Skeletal muscle satellite cell (primary cell): ENCODE measurements around the gene CADPS.
A peak's percentile ranks its signal among the peaks of the same experiment; 100 is the strongest.

Experiments used
- H3K27me3 ChIP-seq: 2 replicates; pipeline ENCODE4 v1.7.0; 2013; ENCODE audit warnings: low read length; ENCODE audit not compliant: control insufficient read depth, insufficient read depth
- H3K36me3 ChIP-seq: 2 replicates; pipeline ENCODE4 v1.7.0; 2013; ENCODE audit warnings: mild to moderate bottlenecking, control low read depth, low read length; ENCODE audit not compliant: insufficient read depth
- H3K4me1 ChIP-seq: 2 replicates; pipeline ENCODE4 v1.7.0; 2013; ENCODE audit warnings: low read length; ENCODE audit not compliant: control insufficient read depth, insufficient read depth
- H3K4me2 ChIP-seq: 2 replicates; pipeline ENCODE4 v1.7.0; 2013; ENCODE audit warnings: mild to moderate bottlenecking, low read length
- H3K4me3 ChIP-seq: 2 replicates; pipeline ENCODE4 v1.7.0; 2013; ENCODE audit warnings: low read length
- H3K9ac ChIP-seq: 2 replicates; pipeline ENCODE4 v1.7.0; 2013; ENCODE audit warnings: mild to moderate bottlenecking, low read depth, low read length, moderate library complexity
- H3K9me3 ChIP-seq: replicated peaks from 2 replicates; pipeline ENCODE4 v1.7.0; 2013; ENCODE audit warnings: mild to moderate bottlenecking, control low read depth, low read length

CADPS gene

DNA sequence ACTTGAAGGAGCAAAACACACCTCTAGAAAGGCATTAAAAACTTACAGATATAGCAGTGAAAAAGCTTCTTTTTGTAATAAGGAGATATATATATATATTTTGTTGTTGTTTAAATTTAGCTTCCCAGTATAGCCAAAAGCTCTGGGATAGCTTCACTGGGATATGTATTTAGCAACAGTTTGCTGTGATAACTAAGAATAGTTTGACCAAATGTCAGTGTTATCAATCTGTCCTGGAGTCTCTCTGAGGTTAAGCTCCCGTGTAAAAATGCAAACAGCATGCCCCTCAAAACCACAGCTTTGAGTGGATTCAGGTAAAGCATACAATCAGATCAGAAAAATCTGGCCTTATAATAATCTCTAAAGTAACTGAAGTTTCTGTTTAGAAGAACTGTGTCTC is 2.9 kb downstream of the CADPS start:
- H3K4me3 ChIP-seq: no peak overlapping the region
- H3K9me3 ChIP-seq: no peaks in the 10 kb centered on the region
- H3K9ac ChIP-seq: no peak overlapping the region
- H3K4me1 ChIP-seq: peaks cover 12% of the 10 kb centered on the region
- no peak overlapping the region for H3K4me2 ChIP-seq
- H3K36me3 ChIP-seq: no peaks in the 10 kb centered on the region
- peaks cover 23% of the 10 kb centered on the region for H3K27me3 ChIP-seq

DNA sequence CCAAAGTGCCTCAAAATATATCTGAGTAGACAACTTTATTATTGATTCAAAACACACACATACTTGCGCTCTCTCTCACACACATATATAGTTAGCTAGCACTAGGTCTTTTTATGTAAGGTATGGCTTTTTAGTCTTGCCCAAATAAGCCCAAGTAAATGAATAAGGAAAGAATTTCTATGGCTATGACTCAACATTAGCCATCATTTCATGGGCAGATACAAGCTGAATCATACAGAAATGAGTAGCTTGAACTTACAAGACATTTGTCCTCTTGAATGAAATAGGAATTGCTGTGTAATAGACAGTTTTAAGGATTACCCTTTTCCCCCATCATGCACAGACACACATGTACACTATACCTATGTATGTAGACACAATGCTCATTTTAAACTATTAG is 4.9 kb downstream of the CADPS start:
- H3K9me3 ChIP-seq: no peaks in the 10 kb centered on the region

DNA sequence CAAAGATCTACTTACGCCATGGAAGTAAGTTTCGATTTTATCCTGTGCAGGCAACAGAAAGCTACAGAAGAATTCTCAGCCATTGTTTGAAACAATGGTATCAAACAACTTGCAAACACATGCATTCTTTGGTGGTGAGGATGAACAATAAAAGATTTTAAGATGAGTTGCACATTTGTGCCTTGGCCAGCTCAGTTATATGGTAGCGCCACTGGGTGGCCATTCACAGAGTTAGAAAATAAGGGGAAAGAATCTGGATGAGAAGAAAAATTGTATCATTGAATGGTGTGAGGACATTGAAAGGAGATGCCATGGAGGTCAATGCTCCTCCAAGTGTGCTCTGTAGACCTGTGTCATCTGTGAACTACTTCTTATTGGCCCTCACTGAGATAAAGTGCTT is 11.6 kb downstream of the CADPS start:
- Histone ChIP-seq H3K4me1 (no peaks in the 10 kb centered on the region), H3K36me3 (no peaks in the 10 kb centered on the region), H3K4me3 (no peak overlapping the region), H3K27me3 (no peaks in the 10 kb centered on the region), H3K4me2 (no peak overlapping the region), H3K9ac (no peak overlapping the region), H3K9me3 (no peaks in the 10 kb centered on the region)

More for the DNA sequence above, 4.9 kb downstream of the CADPS start:
- H3K9ac ChIP-seq: no peak overlapping the region
- peaks cover 12% of the 10 kb centered on the region for H3K4me1 ChIP-seq
- no peak overlapping the region for H3K4me3 ChIP-seq
- no peaks in the 10 kb centered on the region for H3K36me3 ChIP-seq
- H3K27me3 ChIP-seq: peaks cover 6% of the 10 kb centered on the region
- no peak overlapping the region for H3K4me2 ChIP-seq

DNA sequence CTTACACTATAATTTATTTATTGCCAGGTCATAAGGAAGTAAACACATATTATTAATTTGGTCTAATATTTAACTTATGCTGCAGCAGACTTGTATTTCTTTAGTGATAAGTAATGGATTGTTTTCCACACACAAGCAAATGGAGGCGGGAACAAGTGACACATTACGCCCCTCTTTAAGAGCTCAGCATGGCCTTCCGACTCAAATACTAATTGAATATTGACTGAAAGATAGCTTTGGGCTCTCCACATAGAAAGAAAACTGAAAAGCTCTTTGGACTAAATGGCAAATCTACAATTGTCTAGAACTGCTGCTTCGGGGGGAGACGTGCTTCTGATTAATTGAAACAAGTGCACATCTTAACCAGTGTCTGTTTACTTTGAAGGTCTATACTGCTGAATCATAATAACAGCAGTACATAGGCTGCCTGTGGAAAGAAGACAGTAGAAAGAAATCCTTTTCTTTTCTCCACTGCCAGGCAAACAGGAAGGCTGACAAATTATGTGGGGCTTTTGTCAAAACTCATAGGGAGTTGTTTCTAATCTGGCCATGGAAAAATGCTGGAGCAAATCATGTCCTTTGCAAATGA is 15.9 kb downstream of the CADPS start:
- Histone ChIP-seq H3K27me3 (no peaks in the 10 kb centered on the region), H3K9me3 (no peaks in the 10 kb centered on the region), H3K4me2 (no peak overlapping the region), H3K4me1 (no peaks in the 10 kb centered on the region), H3K4me3 (no peak overlapping the region), H3K9ac (no peak overlapping the region), H3K36me3 (no peaks in the 10 kb centered on the region)

DNA sequence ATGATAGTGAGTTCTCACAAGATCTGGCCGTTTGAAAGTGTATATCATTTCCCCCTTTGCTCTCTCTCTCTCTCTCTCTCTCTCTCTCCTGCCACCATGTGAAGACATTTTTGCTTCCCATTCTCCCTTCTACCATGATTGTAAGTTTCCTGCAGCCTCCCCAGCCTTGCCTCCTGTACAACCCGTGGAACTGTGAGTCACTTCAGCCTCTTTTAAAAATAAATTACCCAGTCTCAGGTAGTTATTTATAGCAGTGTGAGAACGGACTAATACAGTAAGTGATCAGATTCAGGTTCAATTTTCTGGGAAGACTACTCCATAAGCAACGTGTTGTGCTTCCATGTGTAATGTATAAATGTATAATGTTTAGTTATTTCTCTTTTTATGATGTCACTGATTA is 29.2 kb downstream of the CADPS start:
- Histone ChIP-seq H3K27me3 (no peaks in the 10 kb centered on the region), H3K4me1 (no peaks in the 10 kb centered on the region), H3K4me2 (no peak overlapping the region), H3K9me3 (no peaks in the 10 kb centered on the region), H3K36me3 (no peaks in the 10 kb centered on the region), H3K9ac (no peak overlapping the region), H3K4me3 (no peak overlapping the region)

DNA sequence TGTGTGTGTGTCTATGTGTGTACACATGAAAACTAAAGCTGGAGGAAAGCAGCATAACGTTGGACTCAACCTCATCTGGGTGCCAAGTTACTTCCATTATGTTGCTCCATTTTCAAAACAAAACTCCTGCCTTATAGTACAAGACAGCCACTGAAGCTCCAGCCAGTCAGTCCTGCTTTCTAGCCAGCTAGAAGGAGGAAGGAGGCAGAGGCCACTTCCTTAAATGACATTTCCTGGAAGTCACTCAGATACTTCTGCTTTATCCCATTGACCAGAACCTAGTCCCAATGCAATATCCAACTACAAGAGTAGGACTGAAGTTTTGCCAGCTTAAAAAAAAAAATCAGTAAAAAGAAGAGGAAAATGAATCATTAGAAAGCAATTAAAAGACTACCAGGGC is 31.7 kb downstream of the CADPS start:
- Histone ChIP-seq H3K4me2 (no peak overlapping the region), H3K36me3 (no peaks in the 10 kb centered on the region)

DNA sequence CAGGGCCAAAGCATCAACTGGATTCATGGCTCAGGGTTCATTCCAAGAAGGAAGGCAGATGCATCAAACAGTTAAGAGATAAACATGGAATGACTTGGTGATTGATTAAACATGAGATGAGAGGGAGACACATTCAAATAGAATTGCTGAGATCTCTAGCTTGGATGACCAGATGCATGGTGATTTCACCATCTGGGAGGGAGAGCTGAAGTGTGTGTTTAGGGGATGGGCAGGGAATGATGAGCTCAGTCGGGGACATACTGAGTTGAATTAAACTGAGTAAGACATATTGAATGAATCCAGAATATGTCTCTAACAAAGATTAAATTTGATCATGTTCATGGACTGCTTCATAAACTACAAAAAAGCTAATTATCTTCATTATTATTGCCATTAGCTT is 35.5 kb downstream of the CADPS start:
- Histone ChIP-seq H3K9ac (no peak overlapping the region), H3K4me2 (no peak overlapping the region), H3K4me3 (no peak overlapping the region)

More for the DNA sequence above, 31.7 kb downstream of the CADPS start:
- no peak overlapping the region for H3K9ac ChIP-seq
- no peaks in the 10 kb centered on the region for H3K27me3 ChIP-seq
- H3K9me3 ChIP-seq: no peaks in the 10 kb centered on the region
- H3K4me1 ChIP-seq: no peaks in the 10 kb centered on the region
- H3K4me3 ChIP-seq: no peak overlapping the region

DNA sequence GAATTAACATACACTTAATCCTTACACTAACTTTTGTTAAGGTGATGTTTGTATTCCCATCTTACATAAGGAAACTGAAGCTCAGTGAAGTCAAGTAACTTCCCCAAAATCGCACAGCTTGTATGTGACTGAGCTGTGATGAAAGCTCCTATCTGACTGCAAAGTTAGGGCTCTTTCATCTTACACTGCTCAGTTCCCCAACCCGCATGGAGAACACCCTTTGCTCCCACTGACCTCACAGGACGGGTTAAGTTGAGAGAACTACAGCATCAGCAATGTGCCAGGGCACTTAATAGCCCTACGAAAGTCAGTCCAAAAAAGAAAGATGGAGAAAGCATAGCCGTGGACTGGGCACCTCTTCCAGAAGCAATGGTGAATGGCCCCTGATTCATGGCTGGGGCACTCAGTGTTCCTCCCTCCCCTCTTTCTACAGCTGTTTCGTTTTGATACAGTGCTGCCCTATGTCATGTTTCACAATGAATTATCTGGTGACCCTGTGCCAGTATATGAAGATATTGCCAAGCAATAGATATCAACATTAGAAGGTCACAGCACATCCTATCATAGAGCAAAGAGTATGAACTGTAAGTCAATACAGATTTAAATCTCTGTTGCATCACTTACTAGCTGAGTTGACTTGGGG is 38.0 kb downstream of the CADPS start:
- no peak overlapping the region for H3K4me3 ChIP-seq
- H3K27me3 ChIP-seq: peaks cover 7% of the 10 kb centered on the region
- no peak overlapping the region for H3K9ac ChIP-seq
- H3K9me3 ChIP-seq: no peaks in the 10 kb centered on the region
- no peaks in the 10 kb centered on the region for H3K36me3 ChIP-seq
- H3K4me1 ChIP-seq: no peaks in the 10 kb centered on the region
- H3K4me2 ChIP-seq: no peak overlapping the region

More for the DNA sequence above, 35.5 kb downstream of the CADPS start:
- H3K4me1 ChIP-seq: no peaks in the 10 kb centered on the region
- H3K27me3 ChIP-seq: no peaks in the 10 kb centered on the region
- H3K9me3 ChIP-seq: no peaks in the 10 kb centered on the region
- H3K36me3 ChIP-seq: no peaks in the 10 kb centered on the region

DNA sequence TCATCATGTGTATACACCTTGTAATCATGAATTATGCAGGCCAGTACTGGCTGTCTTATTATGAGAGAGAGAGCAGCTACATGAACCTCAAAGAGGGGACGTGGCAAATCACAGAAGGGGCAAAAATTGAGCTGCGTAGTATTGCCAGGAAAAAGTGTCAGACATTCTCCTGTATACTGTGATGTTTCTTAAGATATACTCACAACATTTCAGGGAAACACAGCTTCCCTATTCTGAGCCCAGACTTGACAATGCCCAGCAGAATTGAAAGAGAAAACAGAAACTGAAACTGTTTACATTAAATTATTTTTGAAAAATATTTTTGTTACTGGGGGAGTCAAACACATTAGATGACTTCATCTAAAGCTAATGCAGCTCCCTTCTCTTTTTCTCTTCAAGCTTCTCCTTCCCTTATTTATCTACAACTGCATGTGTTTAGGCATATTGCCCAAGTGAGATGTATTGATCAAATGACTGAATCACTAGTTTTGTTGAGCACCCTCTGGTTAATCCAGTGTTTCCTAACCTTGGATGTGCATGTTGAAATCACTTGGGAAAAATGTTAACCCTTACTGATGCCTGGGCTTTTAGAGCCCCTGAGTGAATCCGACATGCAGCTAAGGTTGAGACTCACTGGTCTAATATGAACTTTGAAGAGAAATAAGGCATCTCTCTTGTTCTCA is 39.5 kb downstream of the CADPS start:
- no peaks in the 10 kb centered on the region for H3K9me3 ChIP-seq
- no peak overlapping the region for H3K9ac ChIP-seq
- H3K4me1 ChIP-seq: no peaks in the 10 kb centered on the region
- H3K27me3 ChIP-seq: peaks cover 11% of the 10 kb centered on the region
- no peaks in the 10 kb centered on the region for H3K36me3 ChIP-seq
- H3K4me2 ChIP-seq: peak overlapping the region; percentile 35
- no peak overlapping the region for H3K4me3 ChIP-seq

DNA sequence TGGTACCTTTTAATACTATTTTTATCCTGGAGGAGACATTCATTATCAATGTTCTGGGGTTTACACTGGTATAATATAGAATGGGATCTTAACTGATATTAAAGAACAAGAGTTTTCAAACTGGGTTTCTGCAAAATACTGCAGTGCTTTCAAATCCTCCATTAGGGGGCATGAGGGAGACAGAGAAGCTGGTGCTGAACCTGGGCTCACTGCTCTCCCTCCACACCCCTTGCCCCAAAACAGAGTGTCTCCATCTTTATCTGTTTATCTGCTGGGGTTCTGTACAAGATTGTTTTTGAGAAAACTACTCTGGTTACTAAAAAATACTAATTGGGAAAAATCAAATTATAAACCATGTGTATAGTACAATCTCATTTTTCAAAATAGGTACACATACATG is 41.7 kb downstream of the CADPS start:
- Histone ChIP-seq H3K4me3 (no peak overlapping the region), H3K36me3 (no peaks in the 10 kb centered on the region), H3K9me3 (no peaks in the 10 kb centered on the region), H3K4me1 (no peaks in the 10 kb centered on the region), H3K4me2 (no peak overlapping the region), H3K27me3 (peaks cover 11% of the 10 kb centered on the region), H3K9ac (no peak overlapping the region)

DNA sequence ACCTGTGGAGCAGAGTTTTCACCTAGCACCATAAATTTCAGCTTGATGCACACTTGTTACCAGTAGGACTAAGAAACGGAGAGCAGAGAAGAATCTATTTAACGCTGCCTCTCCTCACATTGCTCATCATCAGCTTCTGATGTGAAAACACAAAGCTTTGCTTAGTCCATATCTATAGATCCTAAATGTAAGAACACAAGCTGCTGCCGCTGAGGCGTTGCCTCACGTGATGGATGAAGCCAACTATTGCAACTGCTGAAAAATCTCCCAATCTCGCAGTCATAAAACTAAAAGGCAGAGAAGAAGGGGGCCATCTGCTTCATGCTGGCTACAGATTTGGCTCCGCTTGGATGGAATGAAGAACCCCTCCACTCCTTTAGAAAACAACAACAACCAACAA is 42.7 kb downstream of the CADPS start:
- Histone ChIP-seq H3K4me2 (no peak overlapping the region), H3K4me1 (no peaks in the 10 kb centered on the region), H3K9ac (no peak overlapping the region), H3K27me3 (peaks cover 11% of the 10 kb centered on the region), H3K9me3 (no peaks in the 10 kb centered on the region), H3K36me3 (no peaks in the 10 kb centered on the region), H3K4me3 (no peak overlapping the region)
